T-helper 1 cell treated with Interleukin-12 subunit alpha and Interleukin-12 subunit beta and Interleukin-4 antibody, amounts not matched to agents 30 μg/mL and 1 μg/mL, for 36 hours (primary cell): ENCODE results near the gene GPR142.
"Not testable (repeated sequence)": the region's sequence is repeated elsewhere in the genome, so short reads cannot be mapped to it uniquely, and the experiment has no call there.

Experiments
- H3K27ac Mint-ChIP-seq: one replicate; pipeline ENCODE4 v1.8.0; 2021; ENCODE audit warnings: mild to moderate bottlenecking, mixed read lengths
- H3K27me3 Mint-ChIP-seq: one replicate; pipeline ENCODE4 v1.8.0; 2021; ENCODE audit warnings: low read depth, mixed read lengths
- H3K36me3 Mint-ChIP-seq: one replicate; pipeline ENCODE4 v1.8.0; 2021; ENCODE audit warnings: low read depth, mixed read lengths
- H3K4me1 Mint-ChIP-seq: one replicate; pipeline ENCODE4 v1.8.0; 2021; ENCODE audit warnings: low read depth, mixed read lengths
- H3K4me3 Mint-ChIP-seq: one replicate; pipeline ENCODE4 v1.8.0; 2021; ENCODE audit warnings: mild to moderate bottlenecking, moderate library complexity, mixed read lengths
- H3K9me3 Mint-ChIP-seq: one replicate; pipeline ENCODE4 v1.8.0; 2021; ENCODE audit warnings: mixed read lengths

Gene GPR142

GRCh38 chr17:74405311-74405710, 38.0 kb downstream of the GPR142 start:
- not testable (repeated sequence) for H3K27ac Mint-ChIP-seq, H3K36me3 Mint-ChIP-seq, H3K9me3 Mint-ChIP-seq, H3K27me3 Mint-ChIP-seq, H3K4me1 Mint-ChIP-seq, H3K4me3 Mint-ChIP-seq

- Mint-ChIP-seq H3K27me3 (peaks cover 6% of the 10 kb centered on the region), H3K9me3 (no peaks in the 10 kb centered on the region), H3K4me1 (peaks cover 3% of the 10 kb centered on the region), H3K4me3 (no peak overlapping the region), H3K27ac (no peak overlapping the region), H3K36me3 (no peaks in the 10 kb centered on the region)
These were observed 40.1 kb downstream of the GPR142 start for GRCh38 chr17:74407384-74407783.

- H3K36me3 Mint-ChIP-seq = no peaks in the 10 kb centered on the region
- peaks cover 6% of the 10 kb centered on the region for H3K27me3 Mint-ChIP-seq
- H3K4me1 Mint-ChIP-seq = peaks cover 3% of the 10 kb centered on the region
- no peaks in the 10 kb centered on the region for H3K9me3 Mint-ChIP-seq
- H3K27ac Mint-ChIP-seq = no peak overlapping the region
- no peak overlapping the region for H3K4me3 Mint-ChIP-seq
These were observed 41.0 kb downstream of the GPR142 start for GRCh38 chr17:74408262-74408661.

GRCh38 chr17:74408815-74409214, 41.5 kb downstream of the GPR142 start:
- no peaks in the 10 kb centered on the region for H3K9me3 Mint-ChIP-seq
- peaks cover 3% of the 10 kb centered on the region for H3K4me1 Mint-ChIP-seq
- H3K36me3 Mint-ChIP-seq = no peaks in the 10 kb centered on the region
- peaks cover 6% of the 10 kb centered on the region for H3K27me3 Mint-ChIP-seq
- no peak overlapping the region for H3K4me3 Mint-ChIP-seq
- no peak overlapping the region for H3K27ac Mint-ChIP-seq

- Mint-ChIP-seq H3K4me1 (peaks cover 3% of the 10 kb centered on the region), H3K4me3 (no peak overlapping the region), H3K36me3 (no peaks in the 10 kb centered on the region), H3K27me3 (peaks cover 6% of the 10 kb centered on the region), H3K9me3 (no peaks in the 10 kb centered on the region), H3K27ac (no peak overlapping the region)
These were observed 42.7 kb downstream of the GPR142 start for GRCh38 chr17:74410001-74410443.

- peaks cover 12% of the 10 kb centered on the region for H3K27me3 Mint-ChIP-seq
These were observed 45.3 kb downstream of the GPR142 start for GRCh38 chr17:74412581-74412980.

GRCh38 chr17:74413491-74413890, 46.2 kb downstream of the GPR142 start:
- Mint-ChIP-seq H3K36me3 (no peaks in the 10 kb centered on the region), H3K4me3 (no peak overlapping the region), H3K4me1 (no peaks in the 10 kb centered on the region), H3K27me3 (peaks cover 14% of the 10 kb centered on the region), H3K9me3 (no peaks in the 10 kb centered on the region), H3K27ac (no peak overlapping the region)

More at GRCh38 chr17:74412581-74412980, 45.3 kb downstream of the GPR142 start:
- no peak overlapping the region for H3K27ac Mint-ChIP-seq
- no peak overlapping the region for H3K4me3 Mint-ChIP-seq
- no peaks in the 10 kb centered on the region for H3K36me3 Mint-ChIP-seq
- H3K9me3 Mint-ChIP-seq = no peaks in the 10 kb centered on the region
- H3K4me1 Mint-ChIP-seq = no peaks in the 10 kb centered on the region

GRCh38 chr17:74414510-74414909, 47.2 kb downstream of the GPR142 start:
- H3K4me3 Mint-ChIP-seq = no peak overlapping the region
- H3K4me1 Mint-ChIP-seq = no peaks in the 10 kb centered on the region
- H3K27ac Mint-ChIP-seq = no peak overlapping the region
- H3K27me3 Mint-ChIP-seq = peaks cover 14% of the 10 kb centered on the region
- no peaks in the 10 kb centered on the region for H3K36me3 Mint-ChIP-seq
- no peaks in the 10 kb centered on the region for H3K9me3 Mint-ChIP-seq

GRCh38 chr17:74415608-74416396, 48.5 kb downstream of the GPR142 start:
- no peaks in the 10 kb centered on the region for H3K36me3 Mint-ChIP-seq
- H3K27ac Mint-ChIP-seq = no peak overlapping the region
- peaks cover 9% of the 10 kb centered on the region for H3K27me3 Mint-ChIP-seq
- no peak overlapping the region for H3K4me3 Mint-ChIP-seq
- H3K4me1 Mint-ChIP-seq = no peaks in the 10 kb centered on the region
- no peaks in the 10 kb centered on the region for H3K9me3 Mint-ChIP-seq

GRCh38 chr17:74417178-74418045, 50.1 kb downstream of the GPR142 start:
- no peak overlapping the region for H3K27ac Mint-ChIP-seq
- H3K36me3 Mint-ChIP-seq = no peaks in the 10 kb centered on the region
- peaks cover 8% of the 10 kb centered on the region for H3K27me3 Mint-ChIP-seq
- no peak overlapping the region for H3K4me3 Mint-ChIP-seq
- H3K4me1 Mint-ChIP-seq = no peaks in the 10 kb centered on the region
- no peaks in the 10 kb centered on the region for H3K9me3 Mint-ChIP-seq

- no peaks in the 10 kb centered on the region for H3K4me1 Mint-ChIP-seq
- H3K9me3 Mint-ChIP-seq = no peaks in the 10 kb centered on the region
- peaks cover 9% of the 10 kb centered on the region for H3K27me3 Mint-ChIP-seq
- H3K27ac Mint-ChIP-seq = no peak overlapping the region
- H3K36me3 Mint-ChIP-seq = no peaks in the 10 kb centered on the region
- no peak overlapping the region for H3K4me3 Mint-ChIP-seq
These were observed 52.7 kb downstream of the GPR142 start for GRCh38 chr17:74419928-74420411.
